Activated CD8-positive, alpha-beta memory T cell treated with anti-CD3 and anti-CD28 coated beads for 4 hours (primary cell): Measurements from ENCODE around the gene RSU1.
"Not testable (repeated sequence)": the region's sequence is repeated elsewhere in the genome, so short reads cannot be mapped to it uniquely, and the experiment has no call there.

ENCODE experiments used
- DNase-seq, 2 donors: peaks; one replicate each; pipeline ENCODE4 v3.0.0-alpha.2; 2020; ENCODE audit warnings: low read depth in 2 of 2

RSU1 gene

DNA sequence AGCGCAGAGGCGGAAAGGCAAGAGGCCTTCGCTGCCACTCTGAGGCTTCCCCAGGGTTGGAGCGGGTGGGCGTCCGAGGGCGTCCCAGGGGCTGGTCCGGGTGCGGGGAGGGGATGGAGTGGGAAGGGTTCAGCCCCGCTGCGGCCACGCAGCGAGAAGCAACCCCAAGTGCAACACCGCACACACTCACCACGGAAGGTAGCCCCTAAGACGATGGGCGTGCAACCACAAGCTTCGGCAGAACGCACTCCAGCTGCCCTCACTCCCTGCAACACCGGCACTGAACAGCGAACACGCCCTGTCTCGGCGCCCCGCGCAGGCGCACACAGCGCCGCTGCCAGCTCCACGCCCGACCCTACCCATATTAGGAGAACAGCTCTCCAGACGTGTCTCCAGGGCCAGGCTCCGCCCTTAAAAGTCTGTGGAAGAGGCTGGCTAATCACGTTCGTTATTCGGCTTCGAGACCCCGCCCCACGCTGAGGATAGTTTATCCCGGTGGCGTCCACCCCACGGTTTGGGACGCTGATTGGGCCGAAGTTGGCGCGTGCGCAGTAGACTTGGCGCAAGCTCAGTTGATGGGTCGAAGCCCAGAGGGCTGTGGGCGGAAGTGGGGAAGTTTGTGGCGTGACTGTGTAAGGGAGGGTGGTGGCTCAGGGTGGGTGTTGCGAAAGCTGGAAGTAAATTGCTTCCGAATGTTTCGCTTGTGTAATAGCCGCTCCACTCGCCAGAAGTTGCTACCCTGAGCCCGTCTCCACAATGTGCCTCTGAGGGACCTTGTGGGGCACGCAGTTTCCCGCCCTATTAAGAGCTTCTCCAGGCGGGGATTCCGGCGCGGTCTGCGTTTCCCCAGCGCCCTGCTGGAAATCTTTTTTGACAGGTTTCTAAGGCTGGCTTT, at the start of gene RSU1:
Gene RSU1, minus strand, starts transcription at position 300 of the 895 bp plus-strand sequence. CDS start 343 bp downstream, outside the sequence.
- DNase-seq, result peak; percentile 100

DNA sequence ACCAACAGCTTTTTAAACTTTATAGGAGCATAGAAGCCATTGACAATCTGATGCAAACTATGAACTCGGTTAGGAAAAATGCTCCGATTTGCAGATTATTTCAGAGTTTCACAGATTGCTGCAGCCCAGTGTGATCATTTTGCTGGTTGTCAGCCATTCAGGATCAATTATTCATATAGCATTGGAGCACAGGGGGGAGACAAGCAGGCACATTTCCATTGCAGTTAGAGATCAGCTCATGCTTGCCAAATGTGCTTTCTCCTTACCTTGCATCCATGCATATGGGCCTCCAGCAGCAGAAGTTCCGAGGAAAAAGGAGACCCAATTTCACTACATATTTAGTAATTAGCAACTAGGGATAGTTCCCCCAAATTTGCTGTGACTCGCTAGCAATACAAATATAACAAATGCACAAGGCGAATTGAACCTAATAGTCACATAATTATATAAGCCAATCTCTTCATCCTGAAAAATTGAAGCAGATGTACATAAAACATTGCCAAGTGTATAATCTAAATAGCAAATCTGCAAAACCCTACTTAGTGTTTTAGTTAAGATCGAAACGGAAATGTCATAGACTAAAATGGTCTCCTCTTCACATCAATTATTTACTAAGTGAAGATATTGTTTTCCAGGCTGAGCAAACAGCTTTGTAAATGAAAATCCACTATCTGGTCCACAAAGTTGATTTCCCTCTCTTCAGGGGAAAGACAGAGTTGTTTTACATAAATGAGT, 49.5 kb upstream of the RSU1 start:
- no peak for DNase-seq

DNA sequence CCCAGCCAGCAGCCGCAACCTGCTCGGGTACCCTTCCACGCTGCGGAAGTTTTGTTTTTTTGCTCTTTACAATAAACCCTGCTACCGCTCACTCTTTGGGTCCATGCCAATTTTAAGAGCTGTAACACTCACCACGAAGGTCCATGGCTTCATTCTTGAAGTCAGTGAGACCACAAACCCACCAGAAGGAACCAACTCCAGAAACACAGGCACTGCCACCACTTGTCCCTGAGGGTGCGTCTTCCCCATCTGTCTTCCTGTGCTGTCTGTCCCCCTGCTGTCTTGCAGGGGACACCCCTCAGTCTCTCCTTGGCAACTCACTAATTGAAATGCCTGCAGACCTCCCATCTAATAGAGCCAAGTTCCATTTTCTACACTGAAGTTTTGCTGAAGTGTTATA, 48.5 kb upstream of the RSU1 start:
- no peak for DNase-seq

DNA sequence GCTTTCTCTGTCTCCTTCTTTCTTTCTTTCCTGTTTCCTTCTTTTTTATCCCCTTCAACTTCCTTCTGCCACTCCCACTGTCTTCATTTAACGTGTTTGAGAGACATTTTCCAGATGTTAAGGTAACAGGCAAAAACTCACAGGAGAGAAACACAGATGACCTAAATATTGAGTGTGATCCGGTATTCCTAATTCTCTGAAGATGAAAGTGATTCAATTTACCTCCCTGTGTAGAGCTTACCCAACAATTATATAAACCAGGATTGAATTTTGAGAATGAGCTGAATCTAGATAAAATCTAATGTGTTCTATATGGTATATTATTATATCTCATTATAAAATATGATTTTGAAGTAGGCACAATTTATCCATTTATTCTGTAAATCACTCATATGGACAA, 46.5 kb upstream of the RSU1 start:
- DNase-seq, result no peak

DNA sequence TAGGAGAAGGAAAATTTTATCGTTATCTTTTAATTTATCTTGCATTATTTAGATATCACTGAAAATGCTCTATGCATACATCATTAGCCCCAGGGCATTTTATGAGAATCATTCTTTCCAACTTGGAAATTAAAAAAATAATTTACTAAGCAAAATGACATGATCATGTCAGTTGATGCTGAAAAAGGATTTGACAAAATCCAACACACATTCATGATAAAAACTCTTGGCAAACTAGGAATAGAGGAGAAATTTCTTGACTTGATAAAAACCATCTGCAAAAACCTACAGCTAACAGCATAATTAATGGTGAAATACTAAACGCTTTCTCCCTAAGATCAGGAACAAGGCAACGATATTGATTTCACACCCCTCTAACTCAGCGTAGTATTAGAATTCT, 40.2 kb upstream of the RSU1 start:
- DNase-seq, result no peak

DNA sequence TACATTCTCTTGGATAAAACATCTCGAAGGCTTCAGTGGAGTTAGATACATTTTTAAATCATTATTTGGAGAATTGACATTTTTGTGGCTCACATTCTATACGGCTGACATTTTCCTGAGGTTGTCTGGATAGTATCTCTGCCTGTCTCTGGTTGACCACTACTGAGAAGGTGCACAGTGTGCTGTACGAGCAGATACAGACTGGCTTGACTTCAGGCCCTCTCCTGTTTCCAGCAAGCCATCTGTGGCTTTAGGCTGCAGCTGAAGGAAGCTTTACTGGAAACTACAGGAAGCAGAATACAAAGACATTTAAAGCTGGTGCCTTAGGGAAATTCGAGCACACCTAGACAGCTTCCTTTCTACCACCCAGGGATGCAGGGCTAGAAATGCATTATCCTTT, 39.3 kb upstream of the RSU1 start:
- no peak for DNase-seq

DNA sequence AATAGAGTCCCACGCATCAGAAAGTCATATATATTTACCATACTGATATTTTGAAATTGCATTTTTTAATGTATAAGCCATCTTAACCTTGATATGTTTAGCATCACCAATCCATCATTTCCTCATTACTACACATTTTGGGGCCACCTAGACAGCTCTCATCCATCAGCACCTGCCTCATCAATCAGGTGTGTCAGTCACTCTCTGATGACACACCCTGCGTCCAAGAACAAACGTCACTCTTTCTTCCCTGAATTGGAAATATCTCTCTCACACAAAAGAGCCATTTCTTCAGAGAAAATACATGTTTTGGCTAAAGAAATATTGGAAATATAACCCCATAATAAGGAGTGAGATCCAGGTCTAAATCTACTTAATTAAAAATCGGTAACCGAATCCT, 38.9 kb upstream of the RSU1 start:
- DNase-seq, result no peak

DNA sequence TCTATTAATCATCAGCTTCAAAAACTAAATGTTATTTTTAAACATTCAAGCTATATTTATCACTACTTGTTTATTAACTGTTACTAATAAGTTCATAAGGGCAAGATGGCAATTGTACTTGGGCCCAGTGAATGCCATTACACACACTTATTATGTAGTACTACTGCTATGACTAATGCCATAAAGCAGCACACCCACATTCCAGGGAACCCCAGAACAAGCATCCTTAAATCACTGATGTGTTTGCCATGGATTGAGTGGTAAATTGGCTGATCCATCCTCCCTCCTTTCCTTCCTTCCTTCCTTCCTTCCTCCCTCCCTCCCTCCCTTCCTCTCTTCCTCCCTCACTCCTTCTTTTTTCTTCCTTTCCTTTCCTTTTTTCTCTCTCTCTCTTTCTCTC, 37.4 kb upstream of the RSU1 start:
- no peak for DNase-seq

DNA sequence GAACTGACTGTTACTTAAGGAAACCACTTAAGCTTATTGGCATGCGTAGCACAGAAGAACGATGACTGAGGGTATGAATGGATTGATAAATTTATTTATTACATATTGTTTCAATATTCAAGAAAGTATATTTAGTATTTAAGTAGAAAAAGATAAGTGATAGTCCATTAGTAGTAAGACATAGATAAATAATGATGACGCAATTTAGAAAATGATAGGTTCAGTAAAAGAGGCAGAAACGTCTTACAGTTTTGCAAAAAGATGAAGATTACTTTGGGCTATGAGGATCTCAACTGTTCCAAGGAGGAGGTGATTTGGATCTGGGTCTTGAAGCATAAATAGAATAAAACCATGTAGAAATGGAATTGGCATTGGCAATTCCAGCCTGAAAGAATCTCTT, 36.6 kb upstream of the RSU1 start:
- DNase-seq, result no peak

DNA sequence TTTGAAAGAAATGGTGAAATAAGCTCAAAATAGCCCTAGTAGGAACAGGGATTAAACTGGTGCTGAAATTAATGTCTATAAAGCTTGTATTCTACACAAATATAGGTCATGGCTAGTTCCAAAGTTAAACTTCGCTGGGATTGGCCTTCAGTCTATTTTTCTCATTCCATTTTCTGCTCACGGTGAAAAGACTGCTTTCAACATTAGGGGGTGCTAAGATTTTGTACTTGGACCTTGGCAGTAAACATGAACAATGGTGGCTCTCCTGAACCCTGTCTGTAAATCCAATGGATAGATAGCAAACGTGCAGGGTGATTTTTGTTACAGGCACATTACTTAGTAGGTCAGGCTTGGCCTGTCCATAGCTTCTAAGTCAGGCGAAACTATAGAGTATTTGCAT, 36.0 kb upstream of the RSU1 start:
- no peak for DNase-seq

DNA sequence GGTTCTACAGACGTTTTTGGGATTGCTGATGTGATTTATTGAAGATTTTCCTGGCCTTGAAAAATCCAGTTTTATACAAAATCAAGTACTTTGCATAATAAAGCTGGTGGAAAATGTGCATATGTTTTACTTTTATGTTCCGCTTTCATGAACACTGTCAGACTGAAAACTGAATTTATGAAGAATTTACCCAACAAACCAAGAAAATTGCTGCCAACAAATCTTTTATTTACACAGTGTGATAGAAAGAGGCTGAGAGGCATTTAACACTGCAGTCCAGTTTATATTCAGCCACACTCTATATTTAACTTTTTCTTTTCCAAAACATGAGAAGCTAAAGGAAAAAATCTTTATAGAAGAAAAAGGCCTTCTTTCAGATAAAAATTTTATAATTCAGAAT, 35.4 kb upstream of the RSU1 start:
- no peak for DNase-seq

DNA sequence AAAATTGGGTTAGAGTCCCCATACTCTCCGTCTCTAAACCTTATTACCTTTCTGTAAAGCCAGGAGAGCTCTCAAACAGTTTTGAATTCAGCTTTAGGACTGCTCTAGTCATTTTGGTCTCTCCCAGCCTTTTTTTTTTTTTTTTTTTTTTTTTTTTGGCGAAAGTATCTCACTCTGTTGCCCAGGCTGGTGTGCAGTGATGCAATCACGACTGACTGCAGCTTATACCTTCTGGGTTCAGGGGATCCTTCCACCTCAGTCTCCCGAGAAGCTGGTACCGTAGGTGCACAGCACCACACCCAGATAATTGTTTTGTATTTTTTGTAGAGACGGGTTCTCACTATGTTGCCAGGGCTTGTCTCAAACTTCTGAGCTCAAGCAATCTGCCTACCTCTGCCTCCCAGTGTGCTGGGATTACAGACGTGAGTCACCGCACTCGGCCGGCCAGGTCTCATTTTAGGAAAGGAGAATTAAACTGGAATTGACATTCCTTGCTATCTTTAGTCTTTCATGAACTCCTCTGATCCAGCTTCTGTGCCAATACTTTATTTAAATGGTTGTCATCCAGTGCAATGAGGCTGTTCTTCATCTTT, 31.4 kb upstream of the RSU1 start:
- DNase-seq, result no peak

DNA sequence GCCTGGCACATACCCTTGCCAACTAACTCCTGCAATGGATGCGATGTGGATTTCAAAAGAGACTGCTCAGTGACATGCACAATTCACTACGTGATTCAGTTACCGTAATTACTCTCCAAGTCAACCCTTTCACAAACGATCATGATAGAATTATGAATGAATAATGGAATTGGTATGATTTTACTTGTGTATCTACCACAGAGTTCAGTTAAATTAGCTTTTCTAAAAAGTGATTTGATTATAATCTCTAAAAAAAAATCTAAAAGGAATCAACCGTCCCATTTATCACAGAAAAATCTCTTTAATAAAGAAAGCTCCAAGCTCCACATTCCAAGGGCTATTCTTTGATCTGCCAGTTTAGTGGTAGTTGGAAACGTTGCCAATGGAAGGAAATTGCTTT, 30.4 kb upstream of the RSU1 start:
- no peak for DNase-seq

DNA sequence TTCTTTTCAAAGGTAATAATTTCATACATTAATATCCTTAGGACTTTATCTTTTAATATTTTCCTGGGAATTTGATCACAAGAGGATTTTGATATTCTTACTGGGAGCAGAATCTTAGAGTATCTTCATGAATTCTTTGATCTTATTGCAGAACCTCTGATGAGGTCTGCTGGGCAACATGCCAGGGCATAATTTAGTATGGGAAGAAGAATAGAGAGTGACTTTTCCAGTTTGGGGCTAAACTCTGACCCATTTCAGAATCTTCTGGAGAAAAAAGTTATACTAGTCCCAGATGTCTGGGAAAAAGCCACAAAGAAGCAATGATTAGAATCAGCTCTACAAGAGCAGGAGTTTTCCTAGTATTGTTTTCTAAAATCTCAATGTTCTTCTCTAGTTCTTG, 28.0 kb upstream of the RSU1 start:
- DNase-seq, result no peak

DNA sequence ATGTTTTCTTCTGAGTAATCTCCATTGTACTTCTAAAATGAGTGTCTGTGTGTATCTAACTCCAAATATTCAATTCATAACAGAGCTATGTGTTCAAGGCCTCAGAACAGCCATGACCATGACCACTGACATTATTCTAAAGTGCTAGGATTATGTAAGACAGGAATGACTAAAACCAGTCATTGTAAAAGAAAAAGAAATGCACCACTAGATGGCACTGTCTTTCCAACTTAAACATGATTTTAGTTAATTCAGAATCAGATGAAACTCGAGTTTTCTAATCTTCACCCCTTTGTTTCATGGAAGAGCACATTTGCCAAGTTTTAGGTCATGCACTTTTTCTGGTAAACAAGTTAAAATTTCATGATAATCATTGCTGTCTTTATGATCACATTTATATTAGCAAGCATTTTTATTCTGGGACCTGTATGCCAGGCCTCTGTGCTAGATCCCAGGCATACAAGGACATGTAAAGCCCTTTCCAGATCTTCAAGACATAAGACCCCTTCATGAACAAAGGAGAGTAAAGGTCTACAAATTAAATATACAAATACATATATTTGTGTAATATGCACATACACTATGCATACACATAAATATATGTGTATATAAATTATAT, 26.1 kb upstream of the RSU1 start:
- DNase-seq, result no peak

DNA sequence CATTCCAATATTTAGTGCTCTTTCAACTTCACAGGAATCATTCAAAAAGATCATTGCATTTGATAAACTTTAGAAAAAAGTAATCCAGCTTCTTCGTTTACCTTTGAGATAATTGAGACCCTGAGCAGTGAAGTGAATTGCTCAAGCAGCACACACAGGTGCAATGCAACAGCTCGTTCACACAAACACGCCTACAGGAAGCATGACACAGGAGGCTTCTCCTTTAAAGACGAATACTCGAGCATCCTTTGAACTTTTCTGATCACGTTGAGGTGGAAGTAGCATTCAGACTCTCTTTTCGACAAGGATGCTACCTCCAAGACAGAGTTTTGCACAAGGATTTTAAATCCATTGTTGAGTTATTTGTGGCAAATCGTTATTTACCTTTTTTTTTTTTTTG, 18.0 kb upstream of the RSU1 start:
- no peak for DNase-seq

DNA sequence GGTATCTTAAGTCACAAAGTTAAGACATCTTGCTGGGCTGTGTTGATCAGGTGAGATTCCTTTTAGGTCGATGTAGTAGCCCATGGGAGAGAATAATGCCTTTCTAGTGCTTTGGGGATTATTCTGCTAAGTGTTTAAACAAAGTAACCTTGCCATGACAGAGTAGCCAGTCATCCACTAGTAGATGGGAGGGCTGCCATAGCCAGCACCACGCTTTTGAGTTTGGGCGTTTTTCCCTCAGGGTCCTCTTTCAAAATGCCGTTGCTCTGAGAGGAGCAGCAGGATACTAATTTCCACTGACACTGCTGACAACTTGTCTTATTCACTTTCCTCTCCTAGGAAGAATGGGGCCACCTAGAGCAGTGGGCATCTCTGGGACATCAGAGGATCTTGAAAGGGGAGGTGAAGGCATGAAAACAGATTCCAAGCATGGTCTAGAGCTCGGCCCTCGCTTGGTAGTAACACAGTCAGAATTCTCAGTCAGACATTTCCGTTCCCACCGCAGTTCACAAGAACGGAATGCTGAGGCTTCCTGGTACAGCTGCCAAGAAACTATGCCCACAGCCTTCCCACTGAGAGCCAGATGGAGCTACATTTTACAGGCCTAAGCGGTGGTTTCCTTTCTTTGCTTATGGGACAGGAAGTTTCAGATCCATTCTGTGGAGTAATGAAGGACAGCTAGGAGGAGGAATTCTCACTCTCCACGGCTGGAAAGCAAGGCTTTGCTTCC, 15.3 kb upstream of the RSU1 start:
- DNase-seq, result no peak

DNA sequence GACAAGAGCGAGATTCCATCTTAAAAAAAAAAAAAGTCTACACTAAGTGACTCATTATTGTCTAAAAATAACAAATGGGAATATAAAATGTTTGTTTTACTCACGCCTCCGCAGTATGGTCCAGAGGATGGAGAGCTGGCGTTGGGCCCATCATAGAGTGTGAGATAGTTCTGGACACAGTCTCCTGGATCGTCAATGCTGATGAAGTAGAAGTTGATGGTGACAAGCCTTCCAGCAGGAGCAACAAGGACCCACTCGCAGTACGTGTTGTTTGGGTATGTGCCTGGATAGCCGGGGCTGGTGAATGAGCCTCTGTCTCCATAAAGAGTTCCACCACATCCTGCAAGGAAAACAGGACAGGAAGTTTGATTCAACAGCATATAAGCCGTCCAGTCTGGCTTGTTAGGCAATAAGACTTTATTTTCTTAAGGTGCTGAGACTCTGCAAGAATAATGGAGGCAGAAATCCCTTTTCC, 11.5 kb upstream of the RSU1 start:
- no peak for DNase-seq

DNA sequence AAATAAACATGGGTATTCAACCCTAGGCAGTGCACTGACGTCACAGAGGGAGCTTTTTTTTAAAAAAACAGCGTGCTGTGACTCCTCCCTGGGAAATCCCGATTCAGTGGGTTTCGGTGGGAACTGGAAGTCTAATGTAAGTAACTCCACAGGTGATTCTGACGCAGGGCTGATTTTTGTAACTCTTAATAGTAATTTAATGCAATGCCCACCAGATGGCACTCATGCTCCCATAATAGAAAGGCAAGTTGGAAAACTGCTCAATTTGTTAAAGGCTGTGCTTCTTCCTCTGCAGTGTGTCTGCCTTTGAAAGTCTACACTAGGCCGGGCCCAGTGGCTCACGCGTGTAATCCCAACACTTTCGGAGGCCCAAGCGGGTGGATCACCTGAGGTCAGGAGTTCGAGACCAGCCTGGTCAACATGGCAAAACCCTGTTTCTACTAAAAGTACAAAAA, 10.9 kb upstream of the RSU1 start:
- DNase-seq, result peak in 1 of 2 donors; percentile 32

DNA sequence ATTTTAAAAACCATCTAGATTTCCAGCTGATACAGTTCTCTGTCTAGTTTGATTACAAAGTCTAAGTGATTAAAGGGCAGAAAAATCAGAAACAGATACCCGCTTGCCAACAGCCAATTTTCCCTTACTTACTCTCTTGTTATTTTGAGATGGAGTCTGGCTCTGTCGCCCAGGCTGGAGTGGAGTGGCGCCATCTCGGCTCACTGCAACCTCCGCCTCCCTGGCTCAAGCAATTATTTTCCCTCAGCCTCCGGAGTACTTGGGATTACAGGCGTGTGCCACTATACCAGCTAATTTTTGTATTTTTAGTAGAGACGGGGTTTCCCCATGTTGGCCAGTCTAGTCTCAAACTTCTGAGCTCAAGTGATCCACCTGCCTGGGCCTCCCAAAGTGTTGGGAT, 10.2 kb upstream of the RSU1 start:
- not testable (repeated sequence) for DNase-seq

DNA sequence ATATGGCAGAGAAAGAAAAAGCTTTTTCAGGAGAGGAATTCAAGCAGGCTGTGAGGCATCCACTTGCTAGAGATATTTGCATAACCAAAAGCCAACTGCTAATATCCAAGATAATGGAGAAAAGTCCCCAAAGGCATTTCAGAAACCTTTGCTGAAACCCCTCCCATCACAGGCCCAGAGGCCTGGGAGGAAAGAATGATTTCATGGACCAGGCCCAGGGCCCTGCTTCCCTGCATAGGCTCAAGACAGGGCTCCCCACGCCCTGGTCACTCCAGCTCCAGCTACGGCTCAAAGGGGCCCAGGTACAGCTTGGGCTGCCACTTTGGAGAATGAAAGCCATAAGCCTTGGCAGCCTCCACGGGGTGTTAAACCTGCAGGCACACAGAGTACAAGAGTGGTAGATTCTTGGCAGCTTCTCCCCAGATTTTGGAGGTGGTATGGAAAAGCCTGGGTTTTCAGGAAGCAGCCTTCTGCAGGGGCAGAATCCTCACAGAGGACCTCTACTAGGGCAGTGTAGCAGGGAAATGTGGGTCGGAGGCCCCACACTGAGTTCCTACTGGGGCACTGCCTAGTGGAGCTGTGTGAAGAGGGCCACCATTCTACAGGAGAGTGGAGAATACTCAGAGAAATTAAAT, 5.6 kb upstream of the RSU1 start:
- no peak for DNase-seq
